ENCODE data around the gene RNU1-4.
"Not testable (repeated sequence)": the region's sequence is repeated elsewhere in the genome, so short reads cannot be mapped to it uniquely, and the experiment has no call there.

DNA sequence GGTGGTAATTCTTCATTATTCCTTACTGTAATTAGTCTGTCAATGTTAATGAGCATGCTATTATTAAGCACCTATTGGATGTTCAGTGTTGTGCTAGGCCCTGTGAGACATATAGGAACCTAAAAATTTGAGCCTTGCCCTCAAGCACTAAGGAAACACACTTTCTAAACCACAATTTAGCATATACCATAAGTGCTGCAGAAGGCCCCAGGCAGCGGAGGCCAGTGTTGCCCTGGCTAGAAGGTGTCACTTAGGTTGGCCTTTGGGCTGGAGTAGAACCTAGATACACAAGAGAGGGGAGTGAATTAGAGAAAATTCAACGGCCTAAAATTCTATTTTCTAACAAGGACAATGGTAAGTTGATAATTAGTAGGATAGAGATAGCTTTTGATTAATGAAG lies 44.6 kb downstream of the RNU1-4 start:
- not testable (repeated sequence) for TF ChIP-seq EP300 (conservative IDR thresholded peaks at IDR 0.05; ENCODE audit: poor library complexity, severe bottlenecking)
- TF ChIP-seq, protein P1, sequence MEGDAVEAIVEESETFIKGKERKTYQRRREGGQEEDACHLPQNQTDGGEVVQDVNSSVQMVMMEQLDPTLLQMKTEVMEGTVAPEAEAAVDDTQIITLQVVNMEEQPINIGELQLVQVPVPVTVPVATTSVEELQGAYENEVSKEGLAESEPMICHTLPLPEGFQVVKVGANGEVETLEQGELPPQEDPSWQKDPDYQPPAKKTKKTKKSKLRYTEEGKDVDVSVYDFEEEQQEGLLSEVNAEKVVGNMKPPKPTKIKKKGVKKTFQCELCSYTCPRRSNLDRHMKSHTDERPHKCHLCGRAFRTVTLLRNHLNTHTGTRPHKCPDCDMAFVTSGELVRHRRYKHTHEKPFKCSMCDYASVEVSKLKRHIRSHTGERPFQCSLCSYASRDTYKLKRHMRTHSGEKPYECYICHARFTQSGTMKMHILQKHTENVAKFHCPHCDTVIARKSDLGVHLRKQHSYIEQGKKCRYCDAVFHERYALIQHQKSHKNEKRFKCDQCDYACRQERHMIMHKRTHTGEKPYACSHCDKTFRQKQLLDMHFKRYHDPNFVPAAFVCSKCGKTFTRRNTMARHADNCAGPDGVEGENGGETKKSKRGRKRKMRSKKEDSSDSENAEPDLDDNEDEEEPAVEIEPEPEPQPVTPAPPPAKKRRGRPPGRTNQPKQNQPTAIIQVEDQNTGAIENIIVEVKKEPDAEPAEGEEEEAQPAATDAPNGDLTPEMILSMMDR (IDR thresholded peaks at IDR 0.05; ENCODE audit: poor library complexity, severe bottlenecking): not testable (repeated sequence)
